GOT3 (cell line): Measurements from ENCODE around the gene ODF2.

ENCODE experiments used
- DNase-seq: peaks from one replicate; lab custom pipeline; 2025; ENCODE audit warnings: mixed read lengths; lab: John Stamatoyannopoulos, UW

ODF2 gene

GRCh38 chr9:128528445-128529160 lies 72.8 kb downstream of the ODF2 start:
- no peak for DNase-seq

GRCh38 chr9:128529191-128529590 lies 73.4 kb downstream of the ODF2 start:
- no peak for DNase-seq

DNA sequence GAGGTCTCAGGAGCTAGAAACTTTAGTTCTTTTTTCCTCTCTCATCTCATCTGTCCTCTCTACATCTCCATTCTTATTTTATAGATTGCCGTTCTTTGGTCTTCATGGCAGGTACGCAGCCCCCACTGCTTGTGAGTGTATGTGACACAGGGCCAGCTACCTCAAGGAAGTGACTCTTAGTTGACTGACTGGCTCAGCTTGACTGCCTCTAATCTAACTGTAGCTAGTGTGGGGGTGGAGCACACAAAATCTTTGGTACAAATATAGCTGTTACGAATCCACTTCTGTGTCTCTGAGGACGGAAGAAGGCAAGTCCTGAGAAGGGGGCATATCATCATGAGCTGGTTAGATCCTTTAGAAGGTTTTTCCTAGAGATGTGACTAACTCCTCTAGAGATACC lies 76.8 kb downstream of the ODF2 start:
- DNase-seq, result no peak

- DNase-seq, result no peak
Measured at GRCh38 chr9:128540634-128541360, 85.0 kb downstream of the ODF2 start.

GRCh38 chr9:128546504-128546903 lies 90.7 kb downstream of the ODF2 start:
- no peak for DNase-seq

- no peak for DNase-seq
Measured at GRCh38 chr9:128548876-128549275, 93.1 kb downstream of the ODF2 start.

GRCh38 chr9:128550226-128550625 lies 94.4 kb downstream of the ODF2 start:
- no peak for DNase-seq
